ENCODE measurements around the gene MACROD1.

Gene MACROD1

GRCh38 chr11:64120951-64121569 is 44.9 kb downstream of the MACROD1 start:
- no peak overlapping the region for H3K14ac ChIP-seq (ENCODE audit: low read length)
- no peak overlapping the region for H2AK5ac ChIP-seq (ENCODE audit: low read length)
- no peak overlapping the region for H3K9ac ChIP-seq (ENCODE audit: low read length)
- H3K36me3 ChIP-seq (ENCODE audit: control insufficient read depth in 1 of 2, insufficient read depth in 2 of 2, low read length in 2 of 2) = no peaks in the 10 kb centered on the region
- no peak overlapping the region for H4K12ac ChIP-seq (ENCODE audit: low read depth, low read length)
- no CpG with 5 or more reads among the region's 13 CpGs for WGBS (ENCODE audit: extremely low coverage, insufficient coverage, insufficient read length)
- no peak overlapping the region for H3K4ac ChIP-seq (ENCODE audit: low read depth, low read length)
- no peaks in the 10 kb centered on the region for H3K4me1 ChIP-seq (ENCODE audit: control insufficient read depth in 1 of 2, insufficient read depth in 2 of 2, low read length in 2 of 2)
- H3K79me2 ChIP-seq (ENCODE audit: control insufficient read depth, insufficient read depth, low read length, poor library complexity) = no peaks in the 10 kb centered on the region
- H2BK5ac ChIP-seq (ENCODE audit: low read depth, low read length, poor library complexity) = no peak overlapping the region
- DNase-seq = no peak
- no peak overlapping the region for H2BK12ac ChIP-seq (ENCODE audit: low read length)
- H4K8ac ChIP-seq (ENCODE audit: low read depth, low read length) = no peak overlapping the region
- H2BK120ac ChIP-seq (ENCODE audit: insufficient read depth, low read length, poor library complexity) = no peak overlapping the region
- no peak overlapping the region for H3K4me3 ChIP-seq (ENCODE audit: low read depth, low read length)
- H3K27ac ChIP-seq (ENCODE audit: low read depth, low read length) = no peak overlapping the region
- no peak overlapping the region for H3K18ac ChIP-seq (ENCODE audit: low read length)
- peaks cover 3% of the 10 kb centered on the region for H3K9me3 ChIP-seq (ENCODE audit: insufficient read depth, low read depth, low read length)
- H3K4me2 ChIP-seq (ENCODE audit: low read length) = no peak overlapping the region
- no peak overlapping the region for H2AFZ ChIP-seq (ENCODE audit: insufficient read depth, low read length, poor library complexity)
- no peak overlapping the region for H3K23ac ChIP-seq (ENCODE audit: low read length)
- H4K91ac ChIP-seq (ENCODE audit: low read depth, low read length) = no peak overlapping the region
- no peaks in the 10 kb centered on the region for H3K79me1 ChIP-seq (ENCODE audit: low read length)
- H3K27me3 ChIP-seq (ENCODE audit: insufficient read depth, low read length) = no peaks in the 10 kb centered on the region

DNA sequence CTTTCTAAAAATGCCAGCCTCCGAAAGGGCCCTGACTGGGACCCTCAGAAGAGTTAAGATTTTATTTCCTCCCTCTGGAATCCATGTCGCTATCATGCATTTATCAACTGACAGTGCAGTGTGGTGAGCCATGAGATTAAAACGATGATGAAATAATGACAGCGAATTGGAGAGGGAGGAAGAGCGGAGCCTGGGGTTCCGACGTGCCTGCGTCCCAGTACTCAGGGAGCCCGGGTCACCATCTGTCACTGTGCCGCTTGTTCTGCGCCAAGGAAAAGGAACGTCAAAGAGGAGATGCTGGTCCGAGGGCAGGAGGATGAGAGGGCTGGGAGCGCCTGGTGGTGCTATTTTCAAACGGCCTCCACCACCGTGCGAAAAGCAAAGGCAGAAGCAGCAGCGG is 46.2 kb downstream of the MACROD1 start:
- Histone ChIP-seq H3K79me1 (ENCODE audit: low read length) (no peaks in the 10 kb centered on the region), H4K8ac (ENCODE audit: low read depth, low read length) (no peak overlapping the region), H3K36me3 (ENCODE audit: control insufficient read depth in 1 of 2, insufficient read depth in 2 of 2, low read length in 2 of 2) (no peaks in the 10 kb centered on the region), H3K9me3 (ENCODE audit: insufficient read depth, low read depth, low read length) (peaks cover 3% of the 10 kb centered on the region), H2AFZ (ENCODE audit: insufficient read depth, low read length, poor library complexity) (no peak overlapping the region), H3K4me2 (ENCODE audit: low read length) (no peak overlapping the region), H4K12ac (ENCODE audit: low read depth, low read length) (no peak overlapping the region), H3K4me1 (ENCODE audit: control insufficient read depth in 1 of 2, insufficient read depth in 2 of 2, low read length in 2 of 2) (no peaks in the 10 kb centered on the region), H3K4ac (ENCODE audit: low read depth, low read length) (no peak overlapping the region), H3K9ac (ENCODE audit: low read length) (no peak overlapping the region), H3K27me3 (ENCODE audit: insufficient read depth, low read length) (no peaks in the 10 kb centered on the region), H3K79me2 (ENCODE audit: control insufficient read depth, insufficient read depth, low read length, poor library complexity) (no peaks in the 10 kb centered on the region), H2AK5ac (ENCODE audit: low read length) (no peak overlapping the region), H3K4me3 (ENCODE audit: low read depth, low read length) (no peak overlapping the region), H3K27ac (ENCODE audit: low read depth, low read length) (no peak overlapping the region), H3K18ac (ENCODE audit: low read length) (no peak overlapping the region), H3K23ac (ENCODE audit: low read length) (no peak overlapping the region), H2BK5ac (ENCODE audit: low read depth, low read length, poor library complexity) (no peak overlapping the region), H2BK120ac (ENCODE audit: insufficient read depth, low read length, poor library complexity) (no peak overlapping the region), H3K14ac (ENCODE audit: low read length) (no peak overlapping the region), H2BK12ac (ENCODE audit: low read length) (no peak overlapping the region), H4K91ac (ENCODE audit: low read depth, low read length) (no peak overlapping the region)
- no peak for DNase-seq
- WGBS (ENCODE audit: extremely low coverage, insufficient coverage, insufficient read length) = no CpG with 5 or more reads among the region's 18 CpGs

DNA sequence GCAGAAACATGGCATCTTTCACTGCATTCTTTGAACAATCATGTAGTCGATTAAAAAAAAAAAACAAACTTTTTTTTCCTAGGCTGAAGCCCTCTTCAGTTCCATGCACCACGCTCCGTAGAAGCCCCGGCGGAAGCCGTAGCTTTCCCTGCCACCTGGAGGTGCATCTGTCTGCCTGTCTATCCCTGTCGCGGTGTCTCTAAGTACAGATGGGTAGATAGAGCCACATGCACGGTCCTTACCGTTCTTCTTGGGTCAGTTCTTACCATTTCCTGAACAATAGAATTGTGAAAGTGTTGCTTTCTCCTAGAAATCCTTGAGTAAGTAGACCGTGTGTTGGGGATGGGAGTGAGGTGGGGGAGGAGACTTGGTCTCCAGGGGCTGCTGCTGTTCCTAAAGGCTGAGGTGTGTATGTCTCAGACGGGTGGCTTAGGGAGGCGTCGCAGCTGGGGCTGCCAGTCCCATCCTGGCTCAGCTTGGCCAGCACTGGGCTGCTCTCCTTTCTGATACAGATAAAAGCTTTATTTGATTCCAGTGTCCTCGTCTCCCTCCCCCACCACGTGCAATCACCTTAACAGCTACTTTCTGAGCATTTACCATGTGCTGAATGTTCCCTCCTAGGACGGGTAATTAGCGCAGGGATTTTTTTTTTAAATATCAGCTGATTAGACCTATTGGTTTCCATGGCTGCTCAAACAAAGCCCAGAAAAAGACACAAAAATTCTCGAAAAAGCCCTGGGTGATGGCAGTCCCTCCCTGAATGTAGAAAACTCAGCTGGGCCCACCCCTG is 46.8 kb downstream of the MACROD1 start:
- Histone ChIP-seq H3K4ac (ENCODE audit: low read depth, low read length) (no peak overlapping the region), H3K27ac (ENCODE audit: low read depth, low read length) (no peak overlapping the region), H3K79me1 (ENCODE audit: low read length) (no peaks in the 10 kb centered on the region), H3K27me3 (ENCODE audit: insufficient read depth, low read length) (no peaks in the 10 kb centered on the region), H3K4me3 (ENCODE audit: low read depth, low read length) (no peak overlapping the region), H3K9ac (ENCODE audit: low read length) (no peak overlapping the region), H2BK5ac (ENCODE audit: low read depth, low read length, poor library complexity) (no peak overlapping the region), H4K91ac (ENCODE audit: low read depth, low read length) (no peak overlapping the region), H3K36me3 (ENCODE audit: control insufficient read depth in 1 of 2, insufficient read depth in 2 of 2, low read length in 2 of 2) (no peaks in the 10 kb centered on the region), H3K9me3 (ENCODE audit: insufficient read depth, low read depth, low read length) (peaks cover 3% of the 10 kb centered on the region), H4K8ac (ENCODE audit: low read depth, low read length) (no peak overlapping the region), H2AK5ac (ENCODE audit: low read length) (no peak overlapping the region), H3K14ac (ENCODE audit: low read length) (no peak overlapping the region), H3K79me2 (ENCODE audit: control insufficient read depth, insufficient read depth, low read length, poor library complexity) (no peaks in the 10 kb centered on the region), H3K4me1 (ENCODE audit: control insufficient read depth in 1 of 2, insufficient read depth in 2 of 2, low read length in 2 of 2) (no peaks in the 10 kb centered on the region), H3K4me2 (ENCODE audit: low read length) (no peak overlapping the region), H3K18ac (ENCODE audit: low read length) (no peak overlapping the region), H3K23ac (ENCODE audit: low read length) (no peak overlapping the region), H4K12ac (ENCODE audit: low read depth, low read length) (no peak overlapping the region), H2AFZ (ENCODE audit: insufficient read depth, low read length, poor library complexity) (no peak overlapping the region), H2BK12ac (ENCODE audit: low read length) (no peak overlapping the region), H2BK120ac (ENCODE audit: insufficient read depth, low read length, poor library complexity) (no peak overlapping the region)
- no CpG with 5 or more reads among the region's 19 CpGs for WGBS (ENCODE audit: extremely low coverage, insufficient coverage, insufficient read length)
- DNase-seq = no peak

DNA sequence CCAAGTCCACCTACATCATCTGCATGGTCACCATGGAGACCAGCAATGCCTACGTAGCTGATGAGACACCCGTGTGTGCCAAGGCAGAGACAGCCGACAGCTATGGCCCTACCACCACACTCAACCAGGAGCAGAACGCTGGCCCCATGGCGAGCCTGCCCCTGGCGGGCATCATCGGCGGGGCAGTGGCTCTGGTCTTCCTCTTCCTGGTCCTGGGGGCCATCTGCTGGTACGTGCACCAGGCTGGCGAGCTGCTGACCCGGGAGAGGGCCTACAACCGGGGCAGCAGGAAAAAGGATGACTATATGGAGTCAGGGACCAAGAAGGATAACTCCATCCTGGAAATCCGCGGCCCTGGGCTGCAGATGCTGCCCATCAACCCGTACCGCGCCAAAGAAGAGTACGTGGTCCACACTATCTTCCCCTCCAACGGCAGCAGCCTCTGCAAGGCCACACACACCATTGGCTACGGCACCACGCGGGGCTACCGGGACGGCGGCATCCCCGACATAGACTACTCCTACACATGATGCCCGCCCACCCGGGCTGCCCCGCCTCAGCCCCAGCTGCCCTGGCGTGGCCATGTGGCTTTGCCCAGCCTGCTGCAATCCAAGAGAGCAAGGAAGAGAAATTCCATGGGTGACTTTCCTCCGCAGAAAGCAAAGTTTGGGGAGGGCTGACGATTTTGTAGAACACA is 48.0 kb downstream of the MACROD1 start:
- Histone ChIP-seq H3K79me1 (ENCODE audit: low read length) (no peaks in the 10 kb centered on the region), H3K27ac (ENCODE audit: low read depth, low read length) (no peak overlapping the region), H4K12ac (ENCODE audit: low read depth, low read length) (no peak overlapping the region), H3K9ac (ENCODE audit: low read length) (no peak overlapping the region), H2BK12ac (ENCODE audit: low read length) (no peak overlapping the region), H3K9me3 (ENCODE audit: insufficient read depth, low read depth, low read length) (peaks cover 7% of the 10 kb centered on the region), H4K91ac (ENCODE audit: low read depth, low read length) (no peak overlapping the region), H4K8ac (ENCODE audit: low read depth, low read length) (no peak overlapping the region), H2BK120ac (ENCODE audit: insufficient read depth, low read length, poor library complexity) (no peak overlapping the region), H3K79me2 (ENCODE audit: control insufficient read depth, insufficient read depth, low read length, poor library complexity) (no peaks in the 10 kb centered on the region), H3K4ac (ENCODE audit: low read depth, low read length) (no peak overlapping the region), H3K4me2 (ENCODE audit: low read length) (no peak overlapping the region), H2AFZ (ENCODE audit: insufficient read depth, low read length, poor library complexity) (no peak overlapping the region), H2BK5ac (ENCODE audit: low read depth, low read length, poor library complexity) (no peak overlapping the region), H3K4me1 (ENCODE audit: control insufficient read depth in 1 of 2, insufficient read depth in 2 of 2, low read length in 2 of 2) (no peaks in the 10 kb centered on the region), H3K23ac (ENCODE audit: low read length) (no peak overlapping the region), H3K18ac (ENCODE audit: low read length) (no peak overlapping the region), H3K14ac (ENCODE audit: low read length) (no peak overlapping the region), H2AK5ac (ENCODE audit: low read length) (no peak overlapping the region), H3K27me3 (ENCODE audit: insufficient read depth, low read length) (no peaks in the 10 kb centered on the region), H3K4me3 (ENCODE audit: low read depth, low read length) (no peak overlapping the region), H3K36me3 (ENCODE audit: control insufficient read depth in 1 of 2, insufficient read depth in 2 of 2, low read length in 2 of 2) (no peaks in the 10 kb centered on the region)
- WGBS (ENCODE audit: extremely low coverage, insufficient coverage, insufficient read length) = no CpG with 5 or more reads among the region's 32 CpGs
- DNase-seq = no peak

All from trophoblast cell (in vitro differentiated cells and primary cell).